Heart right ventricle (tissue), 16 donors: ENCODE measurements around the gene TAL1. TPM values are rescaled to one million over a fixed set of nuclear protein-coding genes. Genes with fewer than 3 reads are reported as not detected.

ENCODE experiments used
- ATAC-seq, 8 donors: fragments of 200-7000 bp; cut with Tn5 transposase; one replicate each; pipeline ENCODE4 v1.9.1; 2020; ENCODE audit warnings: mild to moderate bottlenecking in 8 of 8, moderate library complexity in 8 of 8, moderate number of reproducible peaks in 1 of 8
- DNase-seq, 2 donors: peaks; one replicate each; pipeline ENCODE4 v3.0.0-alpha.2; 2020
- H3K27ac ChIP-seq, 10 donors: fragments of 200-600 bp; sonication (generic) in 2 of 10; one replicate each; pipeline versions ENCODE4 v1.5.0 to v1.8.0; 2020 to 2022; ENCODE audit warnings: mild to moderate bottlenecking in 3 of 10
- H3K27me3 ChIP-seq, 7 donors: fragments of 200-600 bp; one replicate each; pipeline ENCODE4 v1.8.0; 2021 to 2022; ENCODE audit warnings: mild to moderate bottlenecking in 2 of 7
- H3K36me3 ChIP-seq, 9 donors: fragments of 200-600 bp; sonication (generic) in 1 of 9; one replicate each; pipeline versions ENCODE4 v1.5.0 to v1.8.0; 2020 to 2022; ENCODE audit warnings: mild to moderate bottlenecking in 2 of 9
- H3K4me1 ChIP-seq, 9 donors: fragments of 200-600 bp; sonication (generic) in 1 of 9; one replicate each; pipeline versions ENCODE4 v1.5.0 to v1.8.0; 2020 to 2022; ENCODE audit warnings: mild to moderate bottlenecking in 4 of 9
- H3K4me3 ChIP-seq, 10 donors: fragments of 200-600 bp; sonication (generic) in 2 of 10; one replicate each; pipeline versions ENCODE4 v1.5.0 to v1.8.0; 2020 to 2022; ENCODE audit warnings: mild to moderate bottlenecking in 7 of 10, moderate library complexity in 2 of 10
- H3K9me3 ChIP-seq, 11 donors: fragments of 200-600 bp in 10 of 11; sonication (generic) in 2 of 11; one replicate each; pipeline versions ENCODE4 v1.5.0 to v1.8.0; 2013 to 2022; ENCODE audit warnings: mild to moderate bottlenecking in 2 of 11, control low read depth in 1 of 11, moderate library complexity in 1 of 11
- WGBS, 2 donors: extraction: QIAGEN DNeasy Blood & Tissue Kit; methylation state at CpG; one replicate each; pipeline ENCODE4 v1.1.7; 2013; ENCODE audit warnings: inconsistent platforms in 1 of 2; 5-methylcytosine and 5-hydroxymethylcytosine counted together
- intact Hi-C, 10 donors: fragments of 100-400 bp; cut with DNase I; formaldehyde crosslinking; loops; one replicate each; pipeline versions ENCODE4 v1.11.1 to v1.14.2; 2022
- polyA plus RNA-seq, 2 donors: library from polyadenylated mRNA; stranded (reverse); fragments of 200-250 nt; gene quantifications; one replicate each; pipeline ENCODE4 v1.2.3, GENCODE V29; 2013
- total RNA-seq, 10 donors: library from RNA; stranded (reverse); fragmentation: NEBNext Ultra II Directional in 3 of 10; extraction: Animal tissue kit (Norgen Biotek cat#: 25700) in 3 of 10; gene quantifications; one replicate each; pipeline versions ENCODE4 v1.2.1 to v1.2.4, GENCODE V29; 2021 to 2023
- TF ChIP-seq, protein P1 (sequence below), 9 donors: fragments of 200-600 bp; sonication (generic) in 2 of 9; IDR thresholded peaks; one replicate each; pipeline versions ENCODE4 v1.5.0 to v1.8.0; 2021 to 2022; ENCODE audit warnings: antibody characterized with exemption in 9 of 9, mild to moderate bottlenecking in 5 of 9, moderate library complexity in 1 of 9
- donor health status: Arrhythmogenic right ventricular cardiomyopathy.
- donor health status: ischemic (EF 13 %, LVEDD 7.1; RV severe dilation, severe dysfunction).
- donor health status: healthy with polysubstance abuse.
- donor health status: DM: no; HTN: yes; CAD: no.
- donor health status: DM: no; HTN: no; CAD: no.
- donor health status: ischemic (EF 25% LVEDD 6.9; RV normal size, moderate dysfunction).
- donor health status: ischemic (EF 25% LVEDD 5.7; RV mildly dilated, moderate dysfunction).
- donor health status: healthy.
- donor health status: DM: yes; HTN: yes; CAD: no.
- donor health status: Ischemic cardiomyopathy.
- donor health status: ischemic (EF 35%, LVEDD 5.7; RV mildly dilated, moderate dysfunction).
- donor health status: nonischemic (EF 11% LVEDD 7.7; RV severe dilation, severe dysfunction).
- donor health status: DM: yes; HTN: yes; CAD: no.
- donor health status: PGD.
- donor health status: ischemic (EF 29% LVEDD 5.4; RV normal size, mild dysfunction).
- donor health status: nonischemic (EF 23%, LVEDD 6.1; RV moderate dilation, normal function).

Gene TAL1
- total and polyA plus RNA-seq, 12 donors = 1.8 to 7.4 (median 4.0) TPM

- Histone ChIP-seq H3K27me3 (peaks cover 32 to 95% (median 81%) of the 10 kb centered on the region in 7 donors), H3K9me3 (no peaks in the 10 kb centered on the region), H3K27ac (peak overlapping the region; percentile 70 to 95 (median 89)), H3K4me1 (peaks cover 6 to 56% (median 30%) of the 10 kb centered on the region in 9 donors), H3K4me3 (peak overlapping the region; percentile 38 to 72 (median 58)), H3K36me3 (no peaks in the 10 kb centered on the region)
- WGBS, 2 donors = 2 to 3% methylated on average over 57 to 62 of the region's 62 CpGs
- TF ChIP-seq, protein P1, sequence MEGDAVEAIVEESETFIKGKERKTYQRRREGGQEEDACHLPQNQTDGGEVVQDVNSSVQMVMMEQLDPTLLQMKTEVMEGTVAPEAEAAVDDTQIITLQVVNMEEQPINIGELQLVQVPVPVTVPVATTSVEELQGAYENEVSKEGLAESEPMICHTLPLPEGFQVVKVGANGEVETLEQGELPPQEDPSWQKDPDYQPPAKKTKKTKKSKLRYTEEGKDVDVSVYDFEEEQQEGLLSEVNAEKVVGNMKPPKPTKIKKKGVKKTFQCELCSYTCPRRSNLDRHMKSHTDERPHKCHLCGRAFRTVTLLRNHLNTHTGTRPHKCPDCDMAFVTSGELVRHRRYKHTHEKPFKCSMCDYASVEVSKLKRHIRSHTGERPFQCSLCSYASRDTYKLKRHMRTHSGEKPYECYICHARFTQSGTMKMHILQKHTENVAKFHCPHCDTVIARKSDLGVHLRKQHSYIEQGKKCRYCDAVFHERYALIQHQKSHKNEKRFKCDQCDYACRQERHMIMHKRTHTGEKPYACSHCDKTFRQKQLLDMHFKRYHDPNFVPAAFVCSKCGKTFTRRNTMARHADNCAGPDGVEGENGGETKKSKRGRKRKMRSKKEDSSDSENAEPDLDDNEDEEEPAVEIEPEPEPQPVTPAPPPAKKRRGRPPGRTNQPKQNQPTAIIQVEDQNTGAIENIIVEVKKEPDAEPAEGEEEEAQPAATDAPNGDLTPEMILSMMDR (IDR thresholded peaks at IDR 0.05) = no peak
- peak; percentile 16 to 73 (median 51) for ATAC-seq
- intact Hi-C loops = loop anchor here in 1 of 10 donors (2.0 kb wide), 1 partner anchor 39 kb away; no protein-coding TSS in a partner anchor
- peak; percentile 30 to 57 for DNase-seq
These were observed 481 bp downstream of the TAL1 start for GRCh38 chr1:47231301-47232186.

- H3K27ac ChIP-seq = peak overlapping the region; percentile 70 to 95 (median 89)
- TF ChIP-seq, protein P1 (IDR thresholded peaks at IDR 0.05) = no peak
- H3K4me1 ChIP-seq = peaks cover 6 to 62% (median 37%) of the 10 kb centered on the region in 9 donors
- no peaks in the 10 kb centered on the region for H3K9me3 ChIP-seq
- WGBS, 2 donors = 2 to 7% methylated on average over 42 to 44 of the region's 44 CpGs
- ATAC-seq (peak in 4 of 8 donors; percentile 1 to 7 (median 6)), DNase-seq (peak; percentile 27 to 36)
- no peaks in the 10 kb centered on the region for H3K36me3 ChIP-seq
- intact Hi-C loops = no loop called here
- H3K27me3 ChIP-seq = peaks cover 32 to 100% (median 89%) of the 10 kb centered on the region in 7 donors
- peak overlapping the region; percentile 38 to 72 (median 58) for H3K4me3 ChIP-seq
These were observed 1.2 kb downstream of the TAL1 start for GRCh38 chr1:47230692-47231300.

GRCh38 chr1:47229886-47230691, 1.9 kb downstream of the TAL1 start:
- Histone ChIP-seq H3K4me1 (peaks cover 5 to 60% (median 41%) of the 10 kb centered on the region in 9 donors), H3K4me3 (peak overlapping the region; percentile 38 to 72 (median 58)), H3K9me3 (no peaks in the 10 kb centered on the region), H3K36me3 (no peaks in the 10 kb centered on the region), H3K27ac (peak overlapping the region; percentile 70 to 95 (median 89)), H3K27me3 (peaks cover 38 to 100% (median 96%) of the 10 kb centered on the region in 7 donors)
- DNase-seq (no peak), ATAC-seq (no peak)
- intact Hi-C loops = no loop called here
- 8% methylated on average over 23 of the region's 23 CpGs for WGBS, 2 donors
- TF ChIP-seq, protein P1 (IDR thresholded peaks at IDR 0.05) = no peak
